ENCODE measurements around the gene TRIM28. TPM values are rescaled to one million over a fixed set of nuclear protein-coding genes. Genes with fewer than 3 reads are reported as not detected.
"Not testable (repeated sequence)": the region's sequence is repeated elsewhere in the genome, so short reads cannot be mapped to it uniquely, and the experiment has no call there.

TRIM28 gene
- total and polyA plus RNA-seq, 8 donors: 95.5 to 923 (median 206) TPM

DNA sequence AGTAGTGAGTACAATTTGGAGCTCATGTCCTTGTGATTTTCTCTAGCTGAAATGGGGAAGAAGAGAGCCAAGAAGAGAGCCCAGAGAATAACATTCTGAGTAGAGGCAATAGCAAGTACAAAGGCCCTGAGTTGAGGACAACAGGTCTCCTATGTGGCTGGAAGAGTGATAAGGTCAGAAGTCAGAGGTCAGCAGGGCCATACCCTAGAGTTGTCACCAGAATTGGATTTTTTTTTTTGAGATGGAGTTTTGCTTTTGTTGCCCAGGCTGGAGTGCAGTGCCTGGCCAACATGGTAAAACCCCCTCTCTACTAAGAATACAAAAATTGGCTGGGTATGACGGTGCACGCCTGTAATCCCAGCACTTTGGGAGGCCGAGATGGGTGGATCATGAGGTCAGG is 8.0 kb upstream of the TRIM28 start:
- no peaks in the 10 kb centered on the region for H3K9me3 ChIP-seq
- H3K4me3 ChIP-seq: no peak overlapping the region
- no peak for DNase-seq
- 91 to 98% (median 93%) methylated on average over 3 of the region's 3 CpGs for WGBS, 5 donors
- no peaks in the 10 kb centered on the region for H3K36me3 ChIP-seq
- intact Hi-C loops (cut with DNase I; ENCODE audit: low total_unique reads): no loop called here
- H3K27me3 ChIP-seq: peaks cover 4 to 56% (median 9%) of the 10 kb centered on the region in 3 donors
- TF ChIP-seq EP300 (IDR thresholded peaks at IDR 0.05): no peak
- TF ChIP-seq, protein P1, sequence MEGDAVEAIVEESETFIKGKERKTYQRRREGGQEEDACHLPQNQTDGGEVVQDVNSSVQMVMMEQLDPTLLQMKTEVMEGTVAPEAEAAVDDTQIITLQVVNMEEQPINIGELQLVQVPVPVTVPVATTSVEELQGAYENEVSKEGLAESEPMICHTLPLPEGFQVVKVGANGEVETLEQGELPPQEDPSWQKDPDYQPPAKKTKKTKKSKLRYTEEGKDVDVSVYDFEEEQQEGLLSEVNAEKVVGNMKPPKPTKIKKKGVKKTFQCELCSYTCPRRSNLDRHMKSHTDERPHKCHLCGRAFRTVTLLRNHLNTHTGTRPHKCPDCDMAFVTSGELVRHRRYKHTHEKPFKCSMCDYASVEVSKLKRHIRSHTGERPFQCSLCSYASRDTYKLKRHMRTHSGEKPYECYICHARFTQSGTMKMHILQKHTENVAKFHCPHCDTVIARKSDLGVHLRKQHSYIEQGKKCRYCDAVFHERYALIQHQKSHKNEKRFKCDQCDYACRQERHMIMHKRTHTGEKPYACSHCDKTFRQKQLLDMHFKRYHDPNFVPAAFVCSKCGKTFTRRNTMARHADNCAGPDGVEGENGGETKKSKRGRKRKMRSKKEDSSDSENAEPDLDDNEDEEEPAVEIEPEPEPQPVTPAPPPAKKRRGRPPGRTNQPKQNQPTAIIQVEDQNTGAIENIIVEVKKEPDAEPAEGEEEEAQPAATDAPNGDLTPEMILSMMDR (IDR thresholded peaks at IDR 0.05): no peak
- no peak for TF ChIP-seq POLR2AphosphoS5 (IDR thresholded peaks at IDR 0.05)
- peaks cover 5 to 13% (median 11%) of the 10 kb centered on the region in 4 donors for H3K4me1 ChIP-seq
- H3K27ac ChIP-seq: no peak overlapping the region

DNA sequence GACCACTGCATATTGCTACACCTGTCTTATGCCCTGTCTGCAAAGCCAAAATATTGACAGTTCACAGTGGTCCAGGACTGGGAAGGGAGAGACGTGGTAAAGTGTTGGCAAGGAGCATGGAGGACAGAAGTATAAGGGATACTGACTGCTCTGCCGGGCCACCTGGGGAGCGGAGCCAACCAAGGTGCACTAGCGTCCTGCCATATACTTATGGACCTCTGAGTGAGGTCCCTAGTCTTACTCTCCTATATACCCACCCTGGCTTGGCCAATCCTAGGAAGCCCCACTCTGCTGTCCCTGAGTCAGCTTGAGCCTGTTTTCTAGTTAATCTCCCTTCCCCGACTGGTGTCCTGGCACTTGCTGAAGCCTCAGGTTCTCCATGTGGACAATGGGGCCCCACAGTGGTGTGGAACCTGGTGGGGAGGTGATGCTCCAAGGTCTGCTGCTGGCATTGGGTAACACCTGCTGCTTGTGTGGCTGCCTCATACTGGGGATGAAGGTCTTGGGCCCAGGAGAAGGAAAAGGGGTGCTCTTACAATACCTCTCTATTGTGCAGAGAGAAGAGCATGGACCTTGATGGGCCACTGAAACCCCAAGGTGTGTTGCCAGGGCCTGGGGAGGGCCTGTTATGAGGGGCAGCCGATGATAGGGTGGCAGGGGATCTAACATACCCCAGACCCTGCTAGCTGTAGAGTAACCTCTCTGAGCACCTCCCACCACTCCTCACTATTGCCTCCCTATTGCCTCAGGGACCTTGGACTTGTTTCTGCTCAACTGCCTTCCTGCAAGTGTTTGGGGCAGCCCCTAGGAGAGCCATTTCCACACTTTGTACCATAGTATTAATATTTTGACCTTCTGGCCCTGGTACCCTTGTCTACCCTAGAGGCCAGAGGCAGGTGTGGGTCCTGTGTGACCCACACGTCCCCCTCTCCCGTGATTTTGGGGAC is 6.7 kb upstream of the TRIM28 start:
- Histone ChIP-seq H3K4me1 (peaks cover 5 to 13% (median 11%) of the 10 kb centered on the region in 4 donors), H3K9me3 (no peaks in the 10 kb centered on the region), H3K27me3 (peaks cover 4 to 50% (median 9%) of the 10 kb centered on the region in 3 donors), H3K36me3 (no peaks in the 10 kb centered on the region), H3K4me3 (no peak overlapping the region), H3K27ac (no peak overlapping the region)
- intact Hi-C loops (cut with DNase I; ENCODE audit: low total_unique reads): no loop called here
- DNase-seq: no peak
- TF ChIP-seq POLR2AphosphoS5 (IDR thresholded peaks at IDR 0.05) (no peak), EP300 (IDR thresholded peaks at IDR 0.05) (no peak), POLR2A (IDR thresholded peaks at IDR 0.05) (no peak)
- TF ChIP-seq, protein P1 (IDR thresholded peaks at IDR 0.05): no peak
- WGBS, 5 donors: 85 to 94% (median 91%) methylated on average over 8 of the region's 8 CpGs

DNA sequence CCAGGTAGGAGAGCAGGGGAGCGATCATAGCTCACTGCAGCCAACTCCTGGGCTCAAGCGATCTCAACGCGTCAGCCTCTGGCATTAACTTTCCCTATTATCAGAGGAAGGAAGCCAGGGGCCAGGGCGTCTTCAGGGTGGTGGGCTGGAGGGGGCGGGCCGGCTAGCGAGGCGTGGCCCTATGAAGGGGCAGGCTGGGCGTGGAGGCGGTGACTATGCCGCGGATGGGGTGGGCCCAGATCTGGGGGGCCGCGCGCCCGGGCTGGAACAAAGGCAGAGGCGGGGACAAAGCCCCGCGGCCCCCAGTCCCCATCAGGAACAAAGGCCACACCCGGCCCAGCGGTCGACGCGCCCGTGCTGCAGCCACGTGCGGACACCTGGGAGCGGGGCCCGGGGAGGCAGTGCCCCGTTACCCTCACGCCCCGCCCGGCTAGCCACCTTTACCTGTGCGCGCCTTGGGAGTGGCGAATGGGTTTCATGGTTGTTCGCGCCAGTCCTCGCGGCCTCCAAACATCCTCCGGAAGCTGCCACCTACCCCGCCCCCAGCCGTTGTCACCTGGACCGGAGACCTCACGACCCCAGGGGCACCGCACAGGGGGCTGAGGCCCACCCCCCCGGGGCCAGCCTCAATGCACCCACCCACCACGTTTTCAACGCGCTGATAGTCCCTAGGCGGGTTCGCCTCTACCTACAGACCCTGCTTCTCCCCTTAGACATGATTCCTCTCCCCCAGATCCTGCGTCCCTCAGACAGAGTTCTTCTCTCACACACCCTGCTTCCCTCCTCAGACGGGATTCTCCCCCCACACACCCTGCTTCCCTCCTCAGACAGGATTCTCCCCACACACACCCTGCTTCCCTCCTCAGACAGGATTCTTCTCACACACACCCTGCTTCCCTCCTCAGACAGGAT is 5.4 kb upstream of the TRIM28 start:
- 1 to 4% (median 3%) methylated on average over 18 to 55 of the region's 55 CpGs for WGBS, 5 donors
- no peaks in the 10 kb centered on the region for H3K36me3 ChIP-seq
- TF ChIP-seq EP300 (IDR thresholded peaks at IDR 0.05) (no peak), POLR2AphosphoS5 (IDR thresholded peaks at IDR 0.05) (no peak), POLR2A (IDR thresholded peaks at IDR 0.05) (no peak)
- TF ChIP-seq, protein P1 (IDR thresholded peaks at IDR 0.05): no peak
- H3K27ac ChIP-seq: peak overlapping the region in 3 of 5 donors; percentile 33 to 56 (median 51)
- peaks cover 4 to 52% (median 9%) of the 10 kb centered on the region in 3 donors for H3K27me3 ChIP-seq
- H3K4me1 ChIP-seq: peaks cover 5 to 19% (median 17%) of the 10 kb centered on the region in 4 donors
- intact Hi-C loops (cut with DNase I; ENCODE audit: low total_unique reads): no loop called here
- H3K4me3 ChIP-seq: peak overlapping the region; percentile 30 to 54 (median 40)
- peak; percentile 47 to 95 for DNase-seq
- H3K9me3 ChIP-seq: no peaks in the 10 kb centered on the region

DNA sequence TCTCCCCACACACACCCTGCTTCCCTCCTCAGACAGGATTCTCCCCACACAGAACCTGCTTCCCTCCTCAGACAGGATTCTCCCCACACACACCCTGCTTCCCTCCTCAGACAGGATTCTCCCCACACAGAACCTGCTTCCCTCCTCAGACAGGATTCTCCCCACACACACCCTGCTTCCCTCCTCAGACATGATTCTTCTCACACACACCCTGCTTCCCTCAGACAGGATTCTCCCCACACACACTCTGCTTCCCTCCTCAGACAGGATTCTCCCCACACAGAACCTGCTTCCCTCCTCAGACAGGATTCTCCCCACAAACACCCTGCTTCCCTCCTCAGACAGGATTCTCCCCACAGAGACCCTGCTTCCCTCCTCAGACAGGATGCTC is 4.7 kb upstream of the TRIM28 start:
- H3K27ac ChIP-seq; intact Hi-C loops (cut with DNase I; ENCODE audit: low total_unique reads); H3K4me3 ChIP-seq; DNase-seq; H3K36me3 ChIP-seq; H3K9me3 ChIP-seq: not testable (repeated sequence)
- Histone ChIP-seq H3K27me3 (peaks cover 4 to 52% (median 9%) of the 10 kb centered on the region in 3 donors), H3K4me1 (peaks cover 5 to 21% (median 19%) of the 10 kb centered on the region in 4 donors)

DNA sequence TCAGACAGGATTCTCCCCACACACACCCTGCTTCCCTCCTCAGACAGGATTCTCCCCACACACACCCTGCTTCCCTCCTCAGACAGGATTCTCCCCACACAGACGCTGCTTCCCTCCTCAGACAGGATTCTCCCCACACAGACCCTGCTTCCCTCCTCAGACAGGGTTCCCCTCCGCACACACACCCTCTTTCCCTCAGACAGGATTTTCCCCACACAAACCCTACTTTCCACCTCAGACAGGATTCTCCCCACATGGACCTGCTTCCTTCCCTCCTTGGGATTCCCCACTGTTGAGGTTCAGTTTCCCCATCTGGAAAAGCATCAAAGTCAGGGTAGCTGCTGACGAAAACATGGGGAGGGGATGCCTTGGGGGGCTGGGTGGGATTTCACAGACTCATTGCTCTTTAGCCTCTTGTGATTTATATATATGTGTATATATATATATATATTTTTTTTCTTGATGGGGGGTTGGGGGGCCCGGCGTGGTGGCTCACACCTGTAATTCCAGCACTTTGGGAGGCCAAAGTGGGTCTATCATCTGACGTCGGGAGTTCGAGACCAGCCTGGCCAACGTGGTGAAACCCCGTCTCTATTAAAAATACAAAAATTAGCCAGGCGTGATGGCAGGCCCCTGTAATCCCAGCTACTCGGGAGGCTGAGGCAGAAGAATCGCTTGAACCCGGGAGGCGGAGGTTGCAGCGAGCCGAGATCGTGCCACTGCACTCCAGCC is 1.1 kb upstream of the TRIM28 start:
- Histone ChIP-seq H3K4me3 (peak overlapping the region; percentile 90 to 100 (median 96)), H3K4me1 (peaks cover 29 to 47% (median 45%) of the 10 kb centered on the region in 4 donors), H3K27ac (peak overlapping the region; percentile 93 to 99 (median 96)), H3K27me3 (peaks cover 4 to 40% (median 9%) of the 10 kb centered on the region in 3 donors), H3K36me3 (peaks cover 13 to 23% (median 16%) of the 10 kb centered on the region in 4 donors)
- DNase-seq; intact Hi-C loops (cut with DNase I; ENCODE audit: low total_unique reads); H3K9me3 ChIP-seq: not testable (repeated sequence)
- WGBS, 5 donors: 75 to 82% (median 79%) methylated on average over 18 of the region's 18 CpGs

Data from stomach (tissue), 9 donors.